H9 (cell line): Measurements from ENCODE around the gene NPRL2. TPM values are rescaled to one million over a fixed set of nuclear protein-coding genes. Genes with fewer than 3 reads are reported as not detected.

ENCODE experiments used
- DNase-seq: peaks from one replicate; pipeline ENCODE4 v3.0.0-alpha.2; 2017
- H2AFZ ChIP-seq: one replicate; pipeline ENCODE4 v1.6.1; 2013; ENCODE audit warnings: mild to moderate bottlenecking, low read length, control low read depth, moderate library complexity
- H2AK5ac ChIP-seq: 2 replicates; pipeline ENCODE4 v1.6.1; 2013; ENCODE audit warnings: low read length, control low read depth, mixed read lengths; ENCODE audit not compliant: insufficient read length
- H2BK120ac ChIP-seq: one replicate; pipeline ENCODE4 v1.6.1; 2013; ENCODE audit warnings: low read depth, mild to moderate bottlenecking, low read length, control low read depth, inconsistent platforms; ENCODE audit not compliant: poor library complexity, severe bottlenecking
- H2BK12ac ChIP-seq: 2 replicates; pipeline ENCODE4 v1.6.1; 2013; ENCODE audit warnings: low read length, control low read depth, mixed read lengths, low read depth; ENCODE audit not compliant: insufficient read length
- H2BK15ac ChIP-seq: 2 replicates; pipeline ENCODE4 v1.6.1; 2013; ENCODE audit warnings: low read depth, low read length, control low read depth
- H2BK20ac ChIP-seq: one replicate; pipeline ENCODE4 v1.6.1; 2013; ENCODE audit warnings: low read depth, mild to moderate bottlenecking, low read length, control low read depth, inconsistent platforms; ENCODE audit not compliant: poor library complexity, severe bottlenecking
- H2BK5ac ChIP-seq: 2 replicates; pipeline ENCODE4 v1.6.1; 2013; ENCODE audit warnings: low read length, control low read depth, mixed read lengths; ENCODE audit not compliant: insufficient read length
- H3K14ac ChIP-seq: 2 replicates; pipeline ENCODE4 v1.6.1; 2013; ENCODE audit warnings: low read length, control low read depth; ENCODE audit not compliant: insufficient read depth
- H3K18ac ChIP-seq: 2 replicates; pipeline ENCODE4 v1.6.1; 2013; ENCODE audit warnings: low read depth, mild to moderate bottlenecking, mixed read lengths, low read length, control low read depth; ENCODE audit not compliant: insufficient read length
- H3K23ac ChIP-seq: 2 replicates; pipeline ENCODE4 v1.6.1; 2013; ENCODE audit warnings: low read length, control low read depth, mixed read lengths, low read depth; ENCODE audit not compliant: insufficient read length
- H3K23me2 ChIP-seq: 2 replicates; pipeline ENCODE4 v1.6.1; 2013; ENCODE audit warnings: low read depth, mild to moderate bottlenecking, mixed read lengths, low read length, control low read depth; ENCODE audit not compliant: insufficient read length, poor library complexity, severe bottlenecking
- H3K27ac ChIP-seq: 2 replicates; pipeline ENCODE4 v1.5.1; 2013; ENCODE audit warnings: low read length, control low read depth, mixed read lengths, low read depth; ENCODE audit not compliant: insufficient read length
- H3K27me3 ChIP-seq: 2 replicates; pipeline ENCODE4 v1.6.1; 2013; ENCODE audit warnings: low read length, control low read depth, inconsistent platforms; ENCODE audit not compliant: insufficient read depth
- H3K4ac ChIP-seq: 2 replicates; pipeline ENCODE4 v1.6.1; 2013; ENCODE audit warnings: low read depth, mild to moderate bottlenecking, control low read depth, inconsistent platforms, low read length, moderate library complexity
- H3K4me1 ChIP-seq: 2 replicates; pipeline ENCODE4 v1.6.1; 2013; ENCODE audit warnings: low read length, control low read depth, inconsistent platforms; ENCODE audit not compliant: insufficient read depth
- H3K4me2 ChIP-seq: 2 replicates; pipeline ENCODE4 v1.6.1; 2013; ENCODE audit warnings: low read length, control low read depth, mixed read lengths; ENCODE audit not compliant: insufficient read length, insufficient read depth
- H3K56ac ChIP-seq: 2 replicates; pipeline ENCODE4 v1.6.1; 2013; ENCODE audit warnings: low read depth, mild to moderate bottlenecking, mixed read lengths, low read length, control low read depth; ENCODE audit not compliant: insufficient read length
- H3K79me1 ChIP-seq: 2 replicates; pipeline ENCODE4 v1.6.1; 2013; ENCODE audit warnings: low read depth, mild to moderate bottlenecking, moderate library complexity, low read length, control low read depth, inconsistent platforms; ENCODE audit not compliant: insufficient read depth, poor library complexity, severe bottlenecking
- H3K79me2 ChIP-seq: 2 replicates; pipeline ENCODE4 v1.6.1; 2013; ENCODE audit warnings: low read length, control low read depth, inconsistent platforms; ENCODE audit not compliant: insufficient read depth
- H3K9ac ChIP-seq: 2 replicates; pipeline ENCODE4 v1.6.1; 2013; ENCODE audit warnings: low read length, control low read depth, mixed read lengths; ENCODE audit not compliant: insufficient read length; ENCODE audit errors: extremely low read depth
- H3K9me3 ChIP-seq: one replicate; pipeline ENCODE4 v1.6.1; 2013; ENCODE audit warnings: low read depth, low read length, inconsistent platforms; ENCODE audit not compliant: control insufficient read depth
- H3T11ph ChIP-seq: one replicate; pipeline ENCODE4 v1.6.1; 2013; ENCODE audit warnings: mild to moderate bottlenecking, low read length, control low read depth, inconsistent platforms
- H4K20me1 ChIP-seq: one replicate; pipeline ENCODE4 v1.6.1; 2013; ENCODE audit not compliant: control insufficient read depth, insufficient read length, insufficient read depth
- H4K5ac ChIP-seq: 2 replicates; pipeline ENCODE4 v1.6.1; 2013; ENCODE audit warnings: low read depth, mild to moderate bottlenecking, mixed read lengths, low read length, control low read depth; ENCODE audit not compliant: insufficient read length
- H4K8ac ChIP-seq: replicated peaks from 2 replicates; pipeline ENCODE4 v1.6.1; 2013; ENCODE audit warnings: low read length, control low read depth, mixed read lengths, low read depth; ENCODE audit not compliant: insufficient read length
- H4K91ac ChIP-seq: 2 replicates; pipeline ENCODE4 v1.6.1; 2013; ENCODE audit warnings: low read depth, mild to moderate bottlenecking, moderate library complexity, mixed read lengths, low read length, control low read depth; ENCODE audit not compliant: insufficient read length
- H3K27ac Mint-ChIP-seq, 3 experiments: 2 replicates in 2 of 3; 3 replicates in 1 of 3; pipeline ENCODE4 v1.8.0; 2020 to 2021; ENCODE audit warnings: mixed read lengths in 3 of 3, mild to moderate bottlenecking in 1 of 3, moderate library complexity in 1 of 3
- H3K27me3 Mint-ChIP-seq: 2 replicates; pipeline ENCODE4 v1.8.0; 2021; ENCODE audit warnings: low read depth, mild to moderate bottlenecking, moderate library complexity, mixed read lengths
- H3K36me3 Mint-ChIP-seq, 3 experiments: 2 replicates in 2 of 3; 3 replicates in 1 of 3; pipeline ENCODE4 v1.8.0; 2020 to 2021; ENCODE audit warnings: low read depth in 3 of 3, mixed read lengths in 3 of 3; ENCODE audit not compliant: insufficient read depth in 1 of 3
- H3K4me1 Mint-ChIP-seq, 2 experiments: 2 replicates each; pipeline ENCODE4 v1.8.0; 2020; ENCODE audit warnings: mixed read lengths in 2 of 2
- H3K4me3 Mint-ChIP-seq, 2 experiments: 2 replicates in 1 of 2; 3 replicates in 1 of 2; pipeline ENCODE4 v1.8.0; 2020 to 2021; ENCODE audit warnings: mild to moderate bottlenecking in 2 of 2, mixed read lengths in 2 of 2, moderate library complexity in 1 of 2
- H3K9me3 Mint-ChIP-seq, 2 experiments: 2 replicates in 1 of 2; 3 replicates in 1 of 2; pipeline ENCODE4 v1.8.0; 2020; ENCODE audit warnings: mild to moderate bottlenecking in 2 of 2, mixed read lengths in 2 of 2, moderate library complexity in 1 of 2
- CTCF ChIP-seq: fragments of 200-600 bp; sonication (generic); conservative IDR thresholded peaks from 3 replicates; pipeline ENCODE4 v1.8.0; 2021; ENCODE audit warnings: antibody characterized with exemption, mild to moderate bottlenecking
- WGBS: extraction: QIAGEN DNeasy Blood & Tissue Kit; methylation state at CpG from one replicate; pipeline ENCODE4 v1.1.7; 2013; ENCODE audit warnings: missing lambda C conversion rate, low lambda C conversion rate, mixed read lengths; ENCODE audit not compliant: insufficient read length; ENCODE audit errors: extremely low coverage; 5-methylcytosine and 5-hydroxymethylcytosine counted together
- total RNA-seq: library from RNA; stranded (reverse); gene quantifications from 2 replicates; pipeline ENCODE4 v1.2.1, GENCODE V29; 2021

The NPRL2 gene
- total RNA-seq, 1 experiment from 2014 or later, result 23.4 TPM

GRCh38 chr3:50340448-50341329, 9.9 kb downstream of the NPRL2 start, which contains the start of gene RASSF1:
TSS of gene RASSF1 (minus strand) at chr3:50340836. CDS start at chr3:50340805, 31 bp downstream.
- no peak within 1 kb of the TSS for H2BK15ac ChIP-seq
- no peak within 1 kb of the TSS for H4K8ac ChIP-seq
- no peaks in the 10 kb centered on the region for H3K9me3 ChIP-seq
- no peaks in the 10 kb centered on the region for H3K79me1 ChIP-seq
- H3K27me3 ChIP-seq, result peaks cover 19% of the 10 kb centered on the region; the same call in 1 of the 2 replicates
- H4K5ac ChIP-seq, result no peak within 1 kb of the TSS
- peak within 1 kb of the TSS; percentile 61 for H3K4me2 ChIP-seq
- TF ChIP-seq CTCF, result no peak
- no peak within 1 kb of the TSS for H3K56ac ChIP-seq
- no peak within 1 kb of the TSS for H2BK20ac ChIP-seq
- H3K14ac ChIP-seq, result 0 out of 2 replicates have a peak within 1 kb of the TSS, but pooled peaks have one; percentile 0
- Mint-ChIP-seq H3K27me3 (peaks cover 70% of the 10 kb centered on the region), H3K4me1 (peaks cover 24 to 34% of the 10 kb centered on the region in 2 experiments), H3K27ac (no peak within 1 kb of the TSS), H3K36me3 (no peaks in the 10 kb centered on the region; a peak in 3 of 7 replicates), H3K9me3 (no peaks in the 10 kb centered on the region; a peak in 1 of 5 replicates), H3K4me3 (peak within 1 kb of the TSS; percentile 51 to 72)
- peaks cover 5% of the 10 kb centered on the region; the same call in 1 of the 2 replicates for H3K79me2 ChIP-seq
- H2BK12ac ChIP-seq, result no peak within 1 kb of the TSS
- H3K23me2 ChIP-seq, result peaks cover 28% of the 10 kb centered on the region
- H3K23ac ChIP-seq, result no peak within 1 kb of the TSS
- H4K91ac ChIP-seq, result no peak within 1 kb of the TSS
- DNase-seq, result peak; percentile 60
- no peak within 1 kb of the TSS for H2AFZ ChIP-seq
- H2BK5ac ChIP-seq, result no peak within 1 kb of the TSS
- H3T11ph ChIP-seq, result no peak within 1 kb of the TSS
- no peak within 1 kb of the TSS for H2BK120ac ChIP-seq
- WGBS, result no CpG with 5 or more reads among the region's 85 CpGs
- H3K27ac ChIP-seq, result no peak within 1 kb of the TSS
- H2AK5ac ChIP-seq, result no peak within 1 kb of the TSS
- no peak within 1 kb of the TSS for H3K18ac ChIP-seq
- no peaks in the 10 kb centered on the region for H4K20me1 ChIP-seq
- H3K4ac ChIP-seq, result no peak within 1 kb of the TSS
- H3K4me1 ChIP-seq, result no peaks in the 10 kb centered on the region; the same call in 1 of the 2 replicates
- no peak within 1 kb of the TSS for H3K9ac ChIP-seq
